Activated naive CD8-positive, alpha-beta T cell treated with anti-CD3 and anti-CD28 coated beads, Interleukin-2, amount 50 U/mL, for 24 hours (primary cell): ENCODE results near the gene DPPA5.

ENCODE experiments used
- ATAC-seq: fragments of 150-1000 bp; cut with Tn5 transposase; one replicate; pipeline ENCODE4 v1.10.0; 2021
- DNase-seq: peaks from one replicate; pipeline ENCODE4 v3.0.0; 2021
- H3K27ac Mint-ChIP-seq: one replicate; pipeline ENCODE4 v1.8.0; 2021; ENCODE audit warnings: mild to moderate bottlenecking, mixed read lengths
- H3K27me3 Mint-ChIP-seq: one replicate; pipeline ENCODE4 v1.8.0; 2021; ENCODE audit warnings: mixed read lengths
- H3K36me3 Mint-ChIP-seq: one replicate; pipeline ENCODE4 v1.8.0; 2021; ENCODE audit warnings: low read depth, mixed read lengths
- H3K4me1 Mint-ChIP-seq: one replicate; pipeline ENCODE4 v1.8.0; 2021; ENCODE audit warnings: mixed read lengths
- H3K4me3 Mint-ChIP-seq: one replicate; pipeline ENCODE4 v1.8.0; 2021; ENCODE audit warnings: mild to moderate bottlenecking, moderate library complexity, mixed read lengths
- H3K9me3 Mint-ChIP-seq: one replicate; pipeline ENCODE4 v1.8.0; 2021; ENCODE audit warnings: mixed read lengths

DPPA5 gene

GRCh38 chr6:73372516-73372915, 18.4 kb upstream of the DPPA5 start:
- DNase-seq (no peak), ATAC-seq (no peak)
- Mint-ChIP-seq H3K36me3 (no peaks in the 10 kb centered on the region), H3K4me3 (no peak overlapping the region), H3K4me1 (no peaks in the 10 kb centered on the region), H3K27ac (no peak overlapping the region), H3K9me3 (peaks cover 8% of the 10 kb centered on the region), H3K27me3 (no peaks in the 10 kb centered on the region)

DNA sequence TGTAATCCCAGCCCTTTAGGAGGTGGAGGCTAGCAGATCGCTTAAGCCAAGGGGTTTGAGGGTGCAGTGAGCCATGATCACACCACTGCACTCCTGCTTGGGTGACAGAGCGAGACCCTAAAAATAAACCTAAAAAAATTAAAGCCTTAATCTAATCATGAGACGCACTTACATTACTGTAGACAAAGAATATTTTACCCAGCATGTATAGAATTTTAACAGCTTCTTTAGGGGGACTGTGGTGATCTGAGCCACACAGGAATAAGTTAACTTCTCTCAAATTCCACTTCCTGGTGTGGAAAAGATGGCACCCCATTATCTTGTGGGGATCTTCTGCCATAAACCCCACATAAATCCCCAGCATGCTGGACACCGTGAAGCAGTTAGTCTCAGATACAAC, 17.9 kb upstream of the DPPA5 start:
- DNase-seq (no peak), ATAC-seq (no peak)
- Mint-ChIP-seq H3K4me1 (no peaks in the 10 kb centered on the region), H3K27ac (no peak overlapping the region), H3K27me3 (no peaks in the 10 kb centered on the region), H3K9me3 (peaks cover 8% of the 10 kb centered on the region), H3K4me3 (no peak overlapping the region), H3K36me3 (no peaks in the 10 kb centered on the region)

DNA sequence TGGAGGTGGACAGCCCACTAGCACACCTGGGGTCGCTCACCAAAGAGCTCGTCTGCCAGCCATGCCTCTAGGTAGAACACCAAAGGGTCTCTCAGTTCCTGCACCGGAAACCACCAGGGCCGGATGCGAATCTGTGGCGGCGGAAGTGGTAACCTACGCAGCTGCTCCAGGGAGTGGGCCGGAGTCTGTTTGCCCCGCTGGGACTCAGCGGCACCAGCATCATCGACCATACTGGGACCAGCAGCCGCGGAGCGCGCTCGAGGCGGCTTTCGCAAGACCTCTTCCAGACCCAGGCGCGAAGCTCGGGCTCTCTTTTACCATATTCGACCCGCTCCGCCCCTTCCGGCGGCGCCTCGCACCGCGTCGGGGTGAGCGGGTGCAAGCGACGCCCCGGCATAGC, 15.5 kb upstream of the DPPA5 start, which contains the start of gene OOEP:
TSS of gene OOEP (minus strand) at position 335 of the 400 bp plus-strand sequence. CDS start at position 230, 105 bp downstream.
- H3K4me1 Mint-ChIP-seq = no peaks in the 10 kb centered on the region
- H3K27me3 Mint-ChIP-seq = no peaks in the 10 kb centered on the region
- H3K9me3 Mint-ChIP-seq = peaks cover 8% of the 10 kb centered on the region
- DNase-seq (no peak), ATAC-seq (no peak)
- no peaks in the 10 kb centered on the region for H3K36me3 Mint-ChIP-seq
- no peak within 1 kb of the TSS for H3K27ac Mint-ChIP-seq
- H3K4me3 Mint-ChIP-seq = no peak within 1 kb of the TSS

DNA sequence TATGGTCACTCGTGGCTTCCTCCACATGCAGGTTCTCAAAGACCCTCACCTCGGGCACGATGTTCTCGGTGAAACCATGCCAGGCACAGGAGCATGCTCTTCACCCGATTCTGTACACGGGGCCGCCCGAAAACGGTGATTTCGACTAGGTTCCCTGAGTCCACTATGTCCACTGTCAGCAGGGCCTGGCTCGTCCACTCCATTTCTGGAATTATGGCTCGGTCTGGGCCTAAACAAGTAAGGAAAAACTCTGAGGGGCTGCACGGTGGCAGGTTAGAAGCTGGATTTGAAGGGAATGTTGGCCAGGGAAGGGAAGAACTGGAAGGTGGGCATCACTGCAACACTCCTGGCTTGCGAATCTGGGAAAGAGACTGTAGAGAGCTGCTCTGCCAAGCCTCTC, 15.1 kb upstream of the DPPA5 start:
- H3K9me3 Mint-ChIP-seq = peaks cover 8% of the 10 kb centered on the region
- ATAC-seq (no peak), DNase-seq (no peak)
- H3K4me3 Mint-ChIP-seq = no peak overlapping the region
- H3K36me3 Mint-ChIP-seq = no peaks in the 10 kb centered on the region
- no peaks in the 10 kb centered on the region for H3K4me1 Mint-ChIP-seq
- no peak overlapping the region for H3K27ac Mint-ChIP-seq
- no peaks in the 10 kb centered on the region for H3K27me3 Mint-ChIP-seq

- no peaks in the 10 kb centered on the region for H3K36me3 Mint-ChIP-seq
- no peak for DNase-seq
- no peaks in the 10 kb centered on the region for H3K4me1 Mint-ChIP-seq
- H3K9me3 Mint-ChIP-seq = peaks cover 8% of the 10 kb centered on the region
- no peak for ATAC-seq
- no peak overlapping the region for H3K4me3 Mint-ChIP-seq
- no peaks in the 10 kb centered on the region for H3K27me3 Mint-ChIP-seq
- no peak overlapping the region for H3K27ac Mint-ChIP-seq
These were observed 14.6 kb upstream of the DPPA5 start for GRCh38 chr6:73368675-73369074.

GRCh38 chr6:73367761-73368355, 13.8 kb upstream of the DPPA5 start:
- DNase-seq = no peak
- H3K4me3 Mint-ChIP-seq = no peak overlapping the region
- H3K27me3 Mint-ChIP-seq = no peaks in the 10 kb centered on the region
- no peak overlapping the region for H3K27ac Mint-ChIP-seq
- H3K36me3 Mint-ChIP-seq = no peaks in the 10 kb centered on the region
- ATAC-seq = no peak
- H3K9me3 Mint-ChIP-seq = peaks cover 5% of the 10 kb centered on the region
- H3K4me1 Mint-ChIP-seq = no peaks in the 10 kb centered on the region

GRCh38 chr6:73364549-73364948, 10.5 kb upstream of the DPPA5 start:
- ATAC-seq = no peak
- no peaks in the 10 kb centered on the region for H3K4me1 Mint-ChIP-seq
- DNase-seq = no peak
- H3K36me3 Mint-ChIP-seq = no peaks in the 10 kb centered on the region
- no peak overlapping the region for H3K4me3 Mint-ChIP-seq
- no peaks in the 10 kb centered on the region for H3K27me3 Mint-ChIP-seq
- H3K9me3 Mint-ChIP-seq = no peaks in the 10 kb centered on the region
- H3K27ac Mint-ChIP-seq = no peak overlapping the region

- H3K4me1 Mint-ChIP-seq = no peaks in the 10 kb centered on the region
- no peaks in the 10 kb centered on the region for H3K36me3 Mint-ChIP-seq
- no peaks in the 10 kb centered on the region for H3K27me3 Mint-ChIP-seq
- H3K27ac Mint-ChIP-seq = no peak overlapping the region
- DNase-seq (no peak), ATAC-seq (no peak)
- no peaks in the 10 kb centered on the region for H3K9me3 Mint-ChIP-seq
- no peak overlapping the region for H3K4me3 Mint-ChIP-seq
These were observed 10.0 kb upstream of the DPPA5 start for GRCh38 chr6:73364121-73364520.

DNA sequence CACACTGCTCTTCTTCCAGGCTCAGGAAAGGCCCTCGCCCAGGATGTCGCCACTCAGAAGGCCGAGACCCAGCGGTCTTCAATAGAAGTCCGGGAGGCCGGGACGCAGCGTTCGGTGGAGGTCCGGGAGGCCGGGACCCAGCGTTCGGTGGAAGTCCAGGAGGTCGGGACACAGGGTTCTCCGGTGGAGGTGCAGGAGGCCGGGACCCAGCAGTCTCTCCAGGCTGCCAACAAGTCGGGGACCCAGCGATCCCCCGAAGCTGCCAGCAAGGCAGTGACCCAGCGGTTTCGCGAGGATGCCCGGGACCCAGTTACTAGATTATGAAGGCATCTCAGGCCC, 9.4 kb upstream of the DPPA5 start:
- Mint-ChIP-seq H3K9me3 (no peaks in the 10 kb centered on the region), H3K4me1 (no peaks in the 10 kb centered on the region), H3K4me3 (no peak overlapping the region), H3K27ac (no peak overlapping the region), H3K36me3 (no peaks in the 10 kb centered on the region), H3K27me3 (no peaks in the 10 kb centered on the region)
- ATAC-seq (no peak), DNase-seq (no peak)

- H3K4me1 Mint-ChIP-seq = no peaks in the 10 kb centered on the region
- ATAC-seq = no peak
- no peak overlapping the region for H3K27ac Mint-ChIP-seq
- H3K36me3 Mint-ChIP-seq = no peaks in the 10 kb centered on the region
- H3K4me3 Mint-ChIP-seq = no peak overlapping the region
- no peaks in the 10 kb centered on the region for H3K27me3 Mint-ChIP-seq
- no peaks in the 10 kb centered on the region for H3K9me3 Mint-ChIP-seq
- DNase-seq = no peak
These were observed 8.9 kb upstream of the DPPA5 start for GRCh38 chr6:73362869-73363536.

DNA sequence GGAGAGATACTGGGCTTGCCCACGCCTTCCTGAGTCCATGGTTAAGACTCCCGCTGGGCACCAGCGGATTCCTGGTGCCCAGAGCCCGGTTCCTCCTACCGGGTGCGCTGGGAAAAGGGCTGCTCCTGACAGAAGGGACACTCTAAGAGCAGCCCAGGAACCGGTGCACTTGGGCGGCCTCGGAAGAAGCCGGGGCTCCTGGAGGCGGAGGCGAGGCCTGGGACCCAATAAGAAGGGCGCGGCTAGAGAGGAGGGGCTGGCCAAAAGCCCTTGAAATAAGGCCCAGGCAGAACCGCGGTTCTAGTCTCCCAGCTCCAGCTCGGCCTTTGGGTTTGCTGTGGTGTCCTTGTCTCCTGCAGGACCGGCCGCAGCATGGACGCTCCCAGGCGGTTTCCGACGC, 8.3 kb upstream of the DPPA5 start, which contains the start of gene KHDC3L:
TSS of gene KHDC3L (plus strand) at position 301 of the 400 bp plus-strand sequence. CDS start at position 373, 72 bp downstream.
- DNase-seq (no peak), ATAC-seq (no peak)
- H3K4me1 Mint-ChIP-seq = no peaks in the 10 kb centered on the region
- H3K4me3 Mint-ChIP-seq = no peak within 1 kb of the TSS
- no peaks in the 10 kb centered on the region for H3K27me3 Mint-ChIP-seq
- H3K36me3 Mint-ChIP-seq = no peaks in the 10 kb centered on the region
- no peaks in the 10 kb centered on the region for H3K9me3 Mint-ChIP-seq
- no peak within 1 kb of the TSS for H3K27ac Mint-ChIP-seq

GRCh38 chr6:73349311-73349710, 4.8 kb downstream of the DPPA5 start:
- H3K4me3 Mint-ChIP-seq = no peak overlapping the region
- H3K27ac Mint-ChIP-seq = no peak overlapping the region
- no peaks in the 10 kb centered on the region for H3K36me3 Mint-ChIP-seq
- ATAC-seq (no peak), DNase-seq (no peak)
- no peaks in the 10 kb centered on the region for H3K4me1 Mint-ChIP-seq
- H3K27me3 Mint-ChIP-seq = peaks cover 32% of the 10 kb centered on the region
- no peaks in the 10 kb centered on the region for H3K9me3 Mint-ChIP-seq

DNA sequence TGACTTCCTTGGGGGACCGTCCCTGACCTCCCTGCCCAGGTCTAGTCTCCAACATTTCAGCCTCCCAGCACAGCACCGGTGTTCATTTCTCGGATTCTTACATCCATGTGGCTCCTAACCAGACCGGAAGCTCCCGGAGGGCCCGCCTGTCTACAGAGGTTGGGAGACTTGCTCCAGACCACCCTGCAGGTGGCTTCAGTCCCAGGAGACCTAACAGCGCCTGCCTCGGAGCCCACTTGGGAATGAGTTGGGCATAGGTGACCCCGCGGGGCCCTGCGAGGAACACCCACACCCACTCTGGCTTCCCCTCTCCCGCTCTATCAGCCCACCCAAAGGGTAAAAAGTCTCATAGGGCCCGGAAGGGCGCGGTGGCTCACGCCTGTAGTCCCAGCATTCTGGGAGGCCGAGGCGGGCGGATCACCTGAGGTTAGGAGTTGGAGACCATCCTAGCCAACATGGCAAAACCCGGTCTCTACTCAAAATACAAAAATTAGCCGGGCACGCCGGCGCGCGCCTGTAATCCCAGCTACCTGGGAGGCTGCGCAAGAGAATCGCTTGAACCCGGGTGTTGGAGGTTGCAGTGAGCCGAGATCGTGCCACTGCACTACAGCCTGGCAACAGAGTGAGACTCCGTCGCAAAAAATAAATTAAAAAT, 5.4 kb downstream of the DPPA5 start:
- Mint-ChIP-seq H3K36me3 (no peaks in the 10 kb centered on the region), H3K27ac (no peak overlapping the region), H3K4me3 (no peak overlapping the region), H3K27me3 (peaks cover 32% of the 10 kb centered on the region), H3K9me3 (no peaks in the 10 kb centered on the region), H3K4me1 (no peaks in the 10 kb centered on the region)
- DNase-seq (no peak), ATAC-seq (no peak)

DNA sequence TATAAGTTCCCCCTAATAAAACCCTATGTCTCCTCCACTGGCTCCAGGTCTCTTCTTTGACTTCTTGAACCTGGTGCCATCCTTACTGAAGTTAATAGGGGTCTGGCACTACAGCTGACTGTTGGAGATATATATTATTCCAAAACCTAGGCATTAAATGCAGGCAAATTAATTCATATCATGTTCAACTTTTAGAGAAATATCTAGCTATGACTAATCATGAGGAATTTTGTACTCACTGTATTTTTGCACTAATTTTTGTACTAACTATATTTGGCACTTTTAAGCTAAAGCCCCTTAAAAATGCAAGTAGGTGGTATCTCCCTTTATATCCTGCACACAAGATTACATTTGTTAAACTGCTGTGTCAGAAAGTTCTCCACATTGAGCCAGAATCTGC, 10.9 kb downstream of the DPPA5 start:
- H3K4me1 Mint-ChIP-seq = no peaks in the 10 kb centered on the region
- no peaks in the 10 kb centered on the region for H3K36me3 Mint-ChIP-seq
- no peak overlapping the region for H3K27ac Mint-ChIP-seq
- ATAC-seq (no peak), DNase-seq (no peak)
- H3K4me3 Mint-ChIP-seq = no peak overlapping the region
- no peaks in the 10 kb centered on the region for H3K9me3 Mint-ChIP-seq
- H3K27me3 Mint-ChIP-seq = peaks cover 13% of the 10 kb centered on the region

- Mint-ChIP-seq H3K9me3 (no peaks in the 10 kb centered on the region), H3K27ac (no peak overlapping the region), H3K27me3 (peaks cover 7% of the 10 kb centered on the region), H3K36me3 (no peaks in the 10 kb centered on the region), H3K4me3 (no peak overlapping the region), H3K4me1 (no peaks in the 10 kb centered on the region)
- no peak for DNase-seq
- no peak for ATAC-seq
These were observed 11.9 kb downstream of the DPPA5 start for GRCh38 chr6:73342174-73342573.
